H9 (cell line): ENCODE measurements around the gene TRAF3. TPM values are rescaled to one million over a fixed set of nuclear protein-coding genes. Genes with fewer than 3 reads are reported as not detected.

ENCODE experiments used
- DNase-seq: peaks from one replicate; pipeline ENCODE4 v3.0.0-alpha.2; 2017
- H2AFZ ChIP-seq: one replicate; pipeline ENCODE4 v1.6.1; 2013; ENCODE audit warnings: mild to moderate bottlenecking, low read length, control low read depth, moderate library complexity
- H2AK5ac ChIP-seq: 2 replicates; pipeline ENCODE4 v1.6.1; 2013; ENCODE audit warnings: low read length, control low read depth, mixed read lengths; ENCODE audit not compliant: insufficient read length
- H2BK120ac ChIP-seq: one replicate; pipeline ENCODE4 v1.6.1; 2013; ENCODE audit warnings: low read depth, mild to moderate bottlenecking, low read length, control low read depth, inconsistent platforms; ENCODE audit not compliant: poor library complexity, severe bottlenecking
- H2BK12ac ChIP-seq: 2 replicates; pipeline ENCODE4 v1.6.1; 2013; ENCODE audit warnings: low read length, control low read depth, mixed read lengths, low read depth; ENCODE audit not compliant: insufficient read length
- H2BK15ac ChIP-seq: 2 replicates; pipeline ENCODE4 v1.6.1; 2013; ENCODE audit warnings: low read depth, low read length, control low read depth
- H2BK20ac ChIP-seq: one replicate; pipeline ENCODE4 v1.6.1; 2013; ENCODE audit warnings: low read depth, mild to moderate bottlenecking, low read length, control low read depth, inconsistent platforms; ENCODE audit not compliant: poor library complexity, severe bottlenecking
- H2BK5ac ChIP-seq: 2 replicates; pipeline ENCODE4 v1.6.1; 2013; ENCODE audit warnings: low read length, control low read depth, mixed read lengths; ENCODE audit not compliant: insufficient read length
- H3K14ac ChIP-seq: 2 replicates; pipeline ENCODE4 v1.6.1; 2013; ENCODE audit warnings: low read length, control low read depth; ENCODE audit not compliant: insufficient read depth
- H3K18ac ChIP-seq: 2 replicates; pipeline ENCODE4 v1.6.1; 2013; ENCODE audit warnings: low read depth, mild to moderate bottlenecking, mixed read lengths, low read length, control low read depth; ENCODE audit not compliant: insufficient read length
- H3K23ac ChIP-seq: 2 replicates; pipeline ENCODE4 v1.6.1; 2013; ENCODE audit warnings: low read length, control low read depth, mixed read lengths, low read depth; ENCODE audit not compliant: insufficient read length
- H3K23me2 ChIP-seq: 2 replicates; pipeline ENCODE4 v1.6.1; 2013; ENCODE audit warnings: low read depth, mild to moderate bottlenecking, mixed read lengths, low read length, control low read depth; ENCODE audit not compliant: insufficient read length, poor library complexity, severe bottlenecking
- H3K27ac ChIP-seq: 2 replicates; pipeline ENCODE4 v1.5.1; 2013; ENCODE audit warnings: low read length, control low read depth, mixed read lengths, low read depth; ENCODE audit not compliant: insufficient read length
- H3K27me3 ChIP-seq: 2 replicates; pipeline ENCODE4 v1.6.1; 2013; ENCODE audit warnings: low read length, control low read depth, inconsistent platforms; ENCODE audit not compliant: insufficient read depth
- H3K4ac ChIP-seq: 2 replicates; pipeline ENCODE4 v1.6.1; 2013; ENCODE audit warnings: low read depth, mild to moderate bottlenecking, control low read depth, inconsistent platforms, low read length, moderate library complexity
- H3K4me1 ChIP-seq: 2 replicates; pipeline ENCODE4 v1.6.1; 2013; ENCODE audit warnings: low read length, control low read depth, inconsistent platforms; ENCODE audit not compliant: insufficient read depth
- H3K4me2 ChIP-seq: 2 replicates; pipeline ENCODE4 v1.6.1; 2013; ENCODE audit warnings: low read length, control low read depth, mixed read lengths; ENCODE audit not compliant: insufficient read length, insufficient read depth
- H3K56ac ChIP-seq: 2 replicates; pipeline ENCODE4 v1.6.1; 2013; ENCODE audit warnings: low read depth, mild to moderate bottlenecking, mixed read lengths, low read length, control low read depth; ENCODE audit not compliant: insufficient read length
- H3K79me1 ChIP-seq: 2 replicates; pipeline ENCODE4 v1.6.1; 2013; ENCODE audit warnings: low read depth, mild to moderate bottlenecking, moderate library complexity, low read length, control low read depth, inconsistent platforms; ENCODE audit not compliant: insufficient read depth, poor library complexity, severe bottlenecking
- H3K79me2 ChIP-seq: 2 replicates; pipeline ENCODE4 v1.6.1; 2013; ENCODE audit warnings: low read length, control low read depth, inconsistent platforms; ENCODE audit not compliant: insufficient read depth
- H3K9ac ChIP-seq: 2 replicates; pipeline ENCODE4 v1.6.1; 2013; ENCODE audit warnings: low read length, control low read depth, mixed read lengths; ENCODE audit not compliant: insufficient read length; ENCODE audit errors: extremely low read depth
- H3K9me3 ChIP-seq: one replicate; pipeline ENCODE4 v1.6.1; 2013; ENCODE audit warnings: low read depth, low read length, inconsistent platforms; ENCODE audit not compliant: control insufficient read depth
- H3T11ph ChIP-seq: one replicate; pipeline ENCODE4 v1.6.1; 2013; ENCODE audit warnings: mild to moderate bottlenecking, low read length, control low read depth, inconsistent platforms
- H4K20me1 ChIP-seq: one replicate; pipeline ENCODE4 v1.6.1; 2013; ENCODE audit not compliant: control insufficient read depth, insufficient read length, insufficient read depth
- H4K5ac ChIP-seq: 2 replicates; pipeline ENCODE4 v1.6.1; 2013; ENCODE audit warnings: low read depth, mild to moderate bottlenecking, mixed read lengths, low read length, control low read depth; ENCODE audit not compliant: insufficient read length
- H4K8ac ChIP-seq: replicated peaks from 2 replicates; pipeline ENCODE4 v1.6.1; 2013; ENCODE audit warnings: low read length, control low read depth, mixed read lengths, low read depth; ENCODE audit not compliant: insufficient read length
- H4K91ac ChIP-seq: 2 replicates; pipeline ENCODE4 v1.6.1; 2013; ENCODE audit warnings: low read depth, mild to moderate bottlenecking, moderate library complexity, mixed read lengths, low read length, control low read depth; ENCODE audit not compliant: insufficient read length
- H3K27ac Mint-ChIP-seq, 3 experiments: 2 replicates in 2 of 3; 3 replicates in 1 of 3; pipeline ENCODE4 v1.8.0; 2020 to 2021; ENCODE audit warnings: mixed read lengths in 3 of 3, mild to moderate bottlenecking in 1 of 3, moderate library complexity in 1 of 3
- H3K27me3 Mint-ChIP-seq: 2 replicates; pipeline ENCODE4 v1.8.0; 2021; ENCODE audit warnings: low read depth, mild to moderate bottlenecking, moderate library complexity, mixed read lengths
- H3K36me3 Mint-ChIP-seq, 3 experiments: 2 replicates in 2 of 3; 3 replicates in 1 of 3; pipeline ENCODE4 v1.8.0; 2020 to 2021; ENCODE audit warnings: low read depth in 3 of 3, mixed read lengths in 3 of 3; ENCODE audit not compliant: insufficient read depth in 1 of 3
- H3K4me1 Mint-ChIP-seq, 2 experiments: 2 replicates each; pipeline ENCODE4 v1.8.0; 2020; ENCODE audit warnings: mixed read lengths in 2 of 2
- H3K4me3 Mint-ChIP-seq, 2 experiments: 2 replicates in 1 of 2; 3 replicates in 1 of 2; pipeline ENCODE4 v1.8.0; 2020 to 2021; ENCODE audit warnings: mild to moderate bottlenecking in 2 of 2, mixed read lengths in 2 of 2, moderate library complexity in 1 of 2
- H3K9me3 Mint-ChIP-seq, 2 experiments: 2 replicates in 1 of 2; 3 replicates in 1 of 2; pipeline ENCODE4 v1.8.0; 2020; ENCODE audit warnings: mild to moderate bottlenecking in 2 of 2, mixed read lengths in 2 of 2, moderate library complexity in 1 of 2
- whole genome bisulfite sequencing: extraction: QIAGEN DNeasy Blood & Tissue Kit; methylation state at CpG from one replicate; pipeline ENCODE4 v1.1.7; 2013; ENCODE audit warnings: missing lambda C conversion rate, low lambda C conversion rate, mixed read lengths; ENCODE audit not compliant: insufficient read length; ENCODE audit errors: extremely low coverage; 5-methylcytosine and 5-hydroxymethylcytosine counted together
- total RNA-seq: library from RNA; stranded (reverse); gene quantifications from 2 replicates; pipeline ENCODE4 v1.2.1, GENCODE V29; 2021
- TF ChIP-seq, protein P1 (sequence below): fragments of 200-600 bp; sonication (generic); conservative IDR thresholded peaks from 3 replicates; pipeline ENCODE4 v1.8.0; 2021; ENCODE audit warnings: antibody characterized with exemption, mild to moderate bottlenecking

TRAF3 gene
- total RNA-seq, 1 experiment from 2014 or later: 9.6 TPM

DNA sequence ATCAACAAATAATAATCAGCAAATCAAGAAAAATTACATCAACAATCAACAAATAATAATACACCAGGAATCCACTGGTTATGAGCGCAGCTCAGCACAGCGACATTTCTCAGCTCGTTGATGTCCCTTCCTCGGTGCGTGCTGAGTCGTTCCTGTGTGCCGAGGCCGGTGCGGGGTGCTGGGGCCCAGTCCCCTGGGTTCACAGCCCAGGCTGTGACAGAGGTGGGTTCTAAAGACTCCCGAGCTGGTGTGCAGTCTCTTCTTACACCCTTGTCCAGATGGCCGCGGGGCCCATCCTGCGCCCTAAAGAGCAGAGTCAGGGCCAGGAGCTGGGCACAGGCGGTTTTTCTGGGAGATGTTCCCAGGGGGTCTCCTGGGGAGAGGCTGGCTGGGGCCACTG, 26.9 kb upstream of the TRAF3 start:
- H3K14ac ChIP-seq: no peak overlapping the region

More for the DNA sequence above, 26.9 kb upstream of the TRAF3 start:
- Histone ChIP-seq H4K8ac (no peak overlapping the region), H3K4me2 (no peak overlapping the region), H2BK5ac (no peak overlapping the region), H2BK20ac (no peak overlapping the region), H3K79me2 (no peaks in the 10 kb centered on the region), H3K4ac (no peak overlapping the region), H2AK5ac (no peak overlapping the region), H3K27me3 (no peaks in the 10 kb centered on the region), H4K20me1 (no peaks in the 10 kb centered on the region), H2BK12ac (no peak overlapping the region), H4K5ac (no peak overlapping the region), H2BK15ac (no peak overlapping the region), H4K91ac (no peak overlapping the region), H3K23me2 (no peaks in the 10 kb centered on the region), H3K23ac (no peak overlapping the region), H3K18ac (no peak overlapping the region), H3K79me1 (no peaks in the 10 kb centered on the region), H3K4me1 (no peaks in the 10 kb centered on the region), H2AFZ (no peak overlapping the region), H3T11ph (no peak overlapping the region), H3K56ac (no peak overlapping the region), H3K9ac (no peak overlapping the region), H2BK120ac (no peak overlapping the region), H3K27ac (no peak overlapping the region), H3K9me3 (no peaks in the 10 kb centered on the region)
- DNase-seq: no peak
- peaks cover 0 to 9% (median 2%) of the 10 kb centered on the region in 3 experiments; a peak in 3 of 7 replicates for H3K36me3 Mint-ChIP-seq
- WGBS: no CpG with 5 or more reads among the region's 14 CpGs
- no peaks in the 10 kb centered on the region for H3K9me3 Mint-ChIP-seq
- H3K4me3 Mint-ChIP-seq: no peak overlapping the region
- TF ChIP-seq, protein P1, sequence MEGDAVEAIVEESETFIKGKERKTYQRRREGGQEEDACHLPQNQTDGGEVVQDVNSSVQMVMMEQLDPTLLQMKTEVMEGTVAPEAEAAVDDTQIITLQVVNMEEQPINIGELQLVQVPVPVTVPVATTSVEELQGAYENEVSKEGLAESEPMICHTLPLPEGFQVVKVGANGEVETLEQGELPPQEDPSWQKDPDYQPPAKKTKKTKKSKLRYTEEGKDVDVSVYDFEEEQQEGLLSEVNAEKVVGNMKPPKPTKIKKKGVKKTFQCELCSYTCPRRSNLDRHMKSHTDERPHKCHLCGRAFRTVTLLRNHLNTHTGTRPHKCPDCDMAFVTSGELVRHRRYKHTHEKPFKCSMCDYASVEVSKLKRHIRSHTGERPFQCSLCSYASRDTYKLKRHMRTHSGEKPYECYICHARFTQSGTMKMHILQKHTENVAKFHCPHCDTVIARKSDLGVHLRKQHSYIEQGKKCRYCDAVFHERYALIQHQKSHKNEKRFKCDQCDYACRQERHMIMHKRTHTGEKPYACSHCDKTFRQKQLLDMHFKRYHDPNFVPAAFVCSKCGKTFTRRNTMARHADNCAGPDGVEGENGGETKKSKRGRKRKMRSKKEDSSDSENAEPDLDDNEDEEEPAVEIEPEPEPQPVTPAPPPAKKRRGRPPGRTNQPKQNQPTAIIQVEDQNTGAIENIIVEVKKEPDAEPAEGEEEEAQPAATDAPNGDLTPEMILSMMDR: no peak
- H3K27ac Mint-ChIP-seq: peak overlapping the region in 2 of 3 experiments; percentile 62 to 90; a peak in 2 of 7 replicates
- no peaks in the 10 kb centered on the region for H3K27me3 Mint-ChIP-seq
- H3K4me1 Mint-ChIP-seq: peaks cover 7 to 18% of the 10 kb centered on the region in 2 experiments; a peak in 3 of 4 replicates
